ENCODE data around the gene MAB21L4.

Gene MAB21L4

GRCh38 chr2:240911641-240912265 is 15.8 kb upstream of the MAB21L4 start:
- DNase-seq (ENCODE audit: low read depth in 2 of 2), result no peak

GRCh38 chr2:240909216-240909974 is 13.4 kb upstream of the MAB21L4 start:
- DNase-seq (ENCODE audit: low read depth in 2 of 2), result no peak

DNA sequence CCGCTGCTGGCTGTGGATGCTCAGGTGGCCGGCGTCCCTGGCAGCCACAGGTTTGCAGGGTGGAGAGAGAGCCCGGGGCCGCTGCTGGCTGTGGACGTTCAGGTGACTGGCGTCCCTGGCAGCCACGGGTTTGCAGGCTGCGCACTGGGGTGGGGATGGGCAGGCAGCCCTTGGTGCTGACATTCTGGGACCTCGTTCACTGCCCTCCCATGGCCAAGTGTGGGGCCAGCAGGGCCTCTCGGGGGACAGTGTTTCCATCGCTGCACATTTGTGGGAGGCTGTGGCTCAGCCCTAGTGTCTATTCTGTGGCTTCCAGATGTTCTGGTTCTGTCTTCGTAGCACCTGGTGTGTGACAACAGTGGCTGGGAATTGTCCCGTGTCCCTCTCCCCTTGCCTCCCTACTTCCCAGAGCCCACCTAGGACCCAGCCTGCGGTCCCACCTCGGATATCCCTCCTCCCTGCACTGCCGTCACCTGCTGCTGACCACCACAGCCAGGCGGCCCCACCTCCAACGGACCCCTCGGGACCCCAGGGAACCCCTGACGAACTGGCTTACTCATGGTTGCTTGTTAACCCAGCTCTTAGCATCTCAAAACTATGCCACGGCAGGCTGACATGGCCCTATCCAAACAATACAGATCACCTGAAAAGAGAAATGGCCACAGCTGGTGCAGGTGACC is 11.1 kb upstream of the MAB21L4 start:
- no peak for DNase-seq (ENCODE audit: low read depth in 2 of 2)

DNA sequence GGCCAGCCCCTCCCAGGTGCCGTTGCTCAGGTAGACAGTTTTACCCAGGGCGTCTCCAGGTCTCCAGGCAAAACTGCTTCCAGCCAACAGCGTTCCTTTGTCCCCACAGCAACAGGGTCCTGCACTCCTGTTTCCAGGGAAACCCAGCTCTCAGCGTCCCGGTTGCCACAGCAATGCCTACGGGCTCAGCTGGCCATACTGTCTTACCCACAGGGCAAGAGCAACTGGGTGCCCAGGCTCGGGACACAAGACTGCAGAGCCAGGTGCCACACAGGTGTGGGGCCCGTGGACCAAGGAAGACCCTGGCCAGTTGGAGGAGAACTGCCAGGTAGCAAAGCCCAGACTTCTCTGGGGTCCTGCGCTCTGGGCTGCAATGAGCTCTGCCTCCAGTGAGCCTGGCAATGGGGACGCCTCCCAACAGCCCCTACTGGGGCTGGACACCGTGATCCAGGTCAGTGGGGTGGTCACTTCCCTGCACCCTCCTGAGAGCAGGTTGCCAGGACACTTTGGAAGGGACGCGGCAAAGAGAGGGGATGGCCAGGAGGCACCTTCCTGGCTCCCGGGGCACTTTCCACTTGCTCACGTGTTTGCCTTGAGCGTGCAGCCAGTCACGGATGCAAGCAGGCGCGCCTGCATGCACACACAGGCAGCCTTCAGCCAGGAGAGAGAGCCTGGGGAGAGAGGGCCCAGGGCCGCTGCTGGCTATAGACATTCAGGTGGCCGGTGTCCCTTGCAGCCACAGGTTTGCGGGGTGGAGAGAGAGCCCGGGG is 10.4 kb upstream of the MAB21L4 start, which contains the start of gene CROCC2:
TSS of gene CROCC2 (plus strand) at position 196 of the 770 bp plus-strand sequence. CDS start at position 374, 178 bp downstream.
- no peak for DNase-seq (ENCODE audit: low read depth in 2 of 2)

GRCh38 chr2:240905176-240905781 is 9.3 kb upstream of the MAB21L4 start:
- no peak for DNase-seq (ENCODE audit: low read depth in 2 of 2)

- DNase-seq (ENCODE audit: low read depth in 2 of 2), result no peak
Measured at GRCh38 chr2:240904216-240905175, 8.5 kb upstream of the MAB21L4 start.

GRCh38 chr2:240903191-240904060 is 7.5 kb upstream of the MAB21L4 start:
- no peak for DNase-seq (ENCODE audit: low read depth in 2 of 2)

DNA sequence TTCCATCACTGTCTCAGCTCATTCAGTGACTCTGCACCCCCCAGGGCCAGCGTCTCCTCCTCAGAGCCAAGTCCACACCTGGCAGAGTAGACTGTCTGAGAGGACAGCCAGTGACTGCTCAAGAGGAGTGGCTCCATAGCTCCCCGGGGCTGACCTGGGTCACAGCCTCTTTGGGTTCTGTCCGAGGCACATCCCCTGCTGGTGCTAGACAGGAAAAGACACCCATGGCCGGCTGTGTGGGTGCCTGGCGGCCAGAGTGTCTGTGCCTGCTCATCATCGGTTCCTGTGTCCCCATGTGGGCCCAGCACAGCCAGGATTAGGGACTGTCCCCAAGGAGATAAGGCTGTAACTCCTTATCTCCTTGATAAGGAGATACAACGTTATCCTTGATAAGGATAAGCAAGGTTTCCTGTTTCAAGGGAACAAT is 6.7 kb upstream of the MAB21L4 start:
- no peak for DNase-seq (ENCODE audit: low read depth in 2 of 2)

DNA sequence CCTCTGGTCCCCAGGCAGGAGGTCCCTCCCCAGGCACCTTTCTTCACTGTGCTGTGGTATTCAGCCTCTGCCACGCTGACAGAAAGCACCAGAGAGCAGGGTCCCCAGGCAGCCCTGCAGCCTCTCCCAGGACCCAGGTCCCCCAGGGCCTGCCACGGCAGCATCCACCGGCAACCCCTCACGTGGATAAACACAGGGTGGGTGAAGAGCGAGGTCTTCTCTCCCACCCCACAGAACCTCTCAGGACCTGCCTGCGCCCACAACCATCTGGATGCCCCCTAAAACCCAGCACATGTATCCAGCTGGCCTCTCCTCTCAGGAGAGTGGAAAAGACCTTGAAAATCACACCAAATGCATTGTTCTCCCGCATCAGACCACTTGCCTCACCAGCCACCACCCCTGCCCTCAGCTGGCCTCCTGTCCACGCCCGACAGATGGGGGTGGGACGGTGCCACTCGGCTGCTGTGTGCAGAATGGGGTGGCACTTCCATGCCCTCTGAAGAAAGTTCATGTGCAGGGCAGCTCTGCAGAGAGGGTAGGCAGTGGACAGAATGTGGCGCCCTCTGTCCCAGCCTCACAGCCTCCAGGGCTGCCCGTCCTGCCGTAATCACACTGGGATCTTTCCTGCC is 6.1 kb upstream of the MAB21L4 start:
- DNase-seq (ENCODE audit: low read depth in 2 of 2), result no peak

DNA sequence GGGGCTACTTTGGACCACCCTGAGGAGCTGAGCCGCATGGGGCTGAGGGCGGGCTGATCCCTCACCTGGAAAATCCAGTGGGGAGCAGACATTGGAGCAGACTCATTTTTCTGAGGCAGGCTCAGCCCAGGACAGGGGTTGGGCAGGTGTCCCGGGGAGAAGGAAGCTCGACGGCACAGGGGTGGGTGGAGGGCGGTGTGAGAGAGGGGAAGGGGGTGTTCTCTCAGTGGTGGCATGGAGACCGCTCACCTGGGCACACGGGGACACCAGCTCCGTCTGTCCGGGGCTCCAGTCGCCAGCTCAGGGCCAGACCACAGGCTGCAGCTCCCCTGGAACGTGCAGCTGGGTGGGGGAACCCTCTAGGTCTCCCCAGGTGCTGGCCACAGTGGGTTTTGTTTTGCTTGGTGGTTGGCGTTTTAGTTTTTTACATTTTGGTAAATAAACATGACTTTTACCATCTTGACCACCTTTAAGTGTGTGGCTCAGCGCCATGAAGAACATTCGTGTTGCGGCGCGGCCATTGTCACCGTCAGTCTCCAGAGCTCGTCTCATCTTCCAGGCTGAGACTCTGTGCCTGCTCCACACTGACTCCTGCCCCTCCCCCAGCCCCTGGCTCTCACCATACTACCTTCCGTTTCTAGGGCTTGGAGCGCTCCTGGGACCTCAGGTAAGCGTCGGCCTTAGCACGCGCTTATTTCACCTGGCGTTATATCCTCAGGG is 4.3 kb upstream of the MAB21L4 start:
- no peak for DNase-seq (ENCODE audit: low read depth in 2 of 2)

- DNase-seq (ENCODE audit: low read depth in 2 of 2), result no peak
Measured at GRCh38 chr2:240899468-240899865, 3.5 kb upstream of the MAB21L4 start.

- DNase-seq (ENCODE audit: low read depth in 2 of 2), result no peak
Measured at GRCh38 chr2:240898731-240899467, 2.9 kb upstream of the MAB21L4 start.

- no peak for DNase-seq (ENCODE audit: low read depth in 2 of 2)
Measured at GRCh38 chr2:240898108-240898730, 2.3 kb upstream of the MAB21L4 start.

DNA sequence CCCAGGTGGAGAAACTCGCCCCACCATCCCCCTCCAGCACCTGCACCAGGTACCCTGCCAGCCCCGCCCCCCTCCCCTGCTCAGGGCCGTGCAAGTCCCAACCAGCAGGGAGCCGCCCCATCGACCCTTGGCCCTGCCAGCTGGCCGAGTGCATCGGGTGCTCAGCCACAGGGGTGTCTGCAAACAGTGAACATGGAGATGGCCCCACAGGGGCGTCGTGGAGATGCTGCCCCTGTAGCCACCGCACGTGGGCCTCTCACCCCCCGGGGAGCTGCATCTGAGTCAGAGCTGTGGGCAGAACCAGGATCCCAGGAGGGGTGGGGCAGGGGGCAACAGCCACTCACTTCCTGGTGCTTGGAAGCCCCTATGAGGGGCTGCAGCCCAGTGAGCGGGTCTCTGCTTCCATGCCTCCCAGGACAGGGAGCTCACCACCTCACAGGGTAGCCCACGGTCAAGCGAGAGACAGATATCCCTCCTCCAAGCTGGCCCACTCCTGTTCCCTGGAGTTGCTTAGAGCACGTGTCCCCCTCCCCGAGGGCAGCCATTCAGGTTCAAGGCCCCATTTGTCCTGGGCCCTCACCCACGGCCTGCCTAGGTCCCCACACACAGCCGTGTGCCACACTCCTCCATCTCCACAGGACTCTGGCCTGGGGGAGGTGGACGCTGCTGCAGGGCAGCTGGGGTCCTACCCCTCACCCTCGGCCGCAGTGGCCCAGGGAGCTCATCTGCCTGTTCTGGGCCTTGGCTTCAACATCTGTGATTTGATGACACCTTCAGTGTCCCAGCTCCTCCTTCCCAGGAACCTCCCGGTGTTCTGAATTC is 1.1 kb upstream of the MAB21L4 start:
- DNase-seq (ENCODE audit: low read depth in 2 of 2), result no peak

- no peak for DNase-seq (ENCODE audit: low read depth in 2 of 2)
Measured at GRCh38 chr2:240896394-240896793, 438 bp upstream of the MAB21L4 start.

Measured in stimulated activated CD4-positive, alpha-beta T cell treated with anti-CD3 and anti-CD28 coated beads, Interleukin-15, amount 100 ng/mL, for 48 hours (primary cell).